ENCODE results near the gene PRKN.

DNA sequence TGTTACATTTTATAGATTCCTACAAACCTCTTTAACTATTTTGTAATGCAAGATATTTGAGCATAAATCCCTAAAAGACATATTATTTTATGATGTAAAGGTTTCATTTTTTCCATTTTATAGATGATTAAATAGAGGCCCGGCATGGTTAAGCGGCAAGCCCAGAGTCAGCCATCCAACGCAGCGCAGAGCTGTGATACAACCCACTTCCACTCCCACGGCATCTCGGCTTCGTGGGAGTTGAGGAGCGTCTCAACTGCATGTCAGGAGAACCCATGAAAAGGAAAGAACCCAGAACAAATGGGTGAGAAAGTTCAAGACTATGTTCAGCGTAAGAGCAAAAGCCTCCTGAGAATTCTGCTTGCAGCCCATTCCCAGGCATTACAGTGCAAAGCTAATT lies 488.2 kb downstream of the PRKN start:
- TF ChIP-seq, protein P1, sequence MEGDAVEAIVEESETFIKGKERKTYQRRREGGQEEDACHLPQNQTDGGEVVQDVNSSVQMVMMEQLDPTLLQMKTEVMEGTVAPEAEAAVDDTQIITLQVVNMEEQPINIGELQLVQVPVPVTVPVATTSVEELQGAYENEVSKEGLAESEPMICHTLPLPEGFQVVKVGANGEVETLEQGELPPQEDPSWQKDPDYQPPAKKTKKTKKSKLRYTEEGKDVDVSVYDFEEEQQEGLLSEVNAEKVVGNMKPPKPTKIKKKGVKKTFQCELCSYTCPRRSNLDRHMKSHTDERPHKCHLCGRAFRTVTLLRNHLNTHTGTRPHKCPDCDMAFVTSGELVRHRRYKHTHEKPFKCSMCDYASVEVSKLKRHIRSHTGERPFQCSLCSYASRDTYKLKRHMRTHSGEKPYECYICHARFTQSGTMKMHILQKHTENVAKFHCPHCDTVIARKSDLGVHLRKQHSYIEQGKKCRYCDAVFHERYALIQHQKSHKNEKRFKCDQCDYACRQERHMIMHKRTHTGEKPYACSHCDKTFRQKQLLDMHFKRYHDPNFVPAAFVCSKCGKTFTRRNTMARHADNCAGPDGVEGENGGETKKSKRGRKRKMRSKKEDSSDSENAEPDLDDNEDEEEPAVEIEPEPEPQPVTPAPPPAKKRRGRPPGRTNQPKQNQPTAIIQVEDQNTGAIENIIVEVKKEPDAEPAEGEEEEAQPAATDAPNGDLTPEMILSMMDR (IDR thresholded peaks at IDR 0.05; ENCODE audit: extremely low read depth in 1 of 2, insufficient read depth in 1 of 2, low read depth in 1 of 2, low read length in 2 of 2): no peak
- no peak for TF ChIP-seq EZH2 (IDR thresholded peaks at IDR 0.05; ENCODE audit: borderline replicate concordance, low read depth, low read length, severe bottlenecking)

Measured in endothelial cell of umbilical vein (primary cell).